Measurements from ENCODE around the gene INMT.

- TF ChIP-seq POLR2A (IDR thresholded peaks at IDR 0.05; ENCODE audit: low read length) (no peak), ESRRA (IDR thresholded peaks at IDR 0.05; ENCODE audit: borderline replicate concordance, low read length) (no peak), EP300 (IDR thresholded peaks at IDR 0.05) (no peak), SMC3 (IDR thresholded peaks at IDR 0.05) (no peak)
These were observed 44.3 kb upstream of the INMT start for GRCh38 chr7:30707391-30708357.
